ENCODE data around the gene ALG3.

Gene ALG3

DNA sequence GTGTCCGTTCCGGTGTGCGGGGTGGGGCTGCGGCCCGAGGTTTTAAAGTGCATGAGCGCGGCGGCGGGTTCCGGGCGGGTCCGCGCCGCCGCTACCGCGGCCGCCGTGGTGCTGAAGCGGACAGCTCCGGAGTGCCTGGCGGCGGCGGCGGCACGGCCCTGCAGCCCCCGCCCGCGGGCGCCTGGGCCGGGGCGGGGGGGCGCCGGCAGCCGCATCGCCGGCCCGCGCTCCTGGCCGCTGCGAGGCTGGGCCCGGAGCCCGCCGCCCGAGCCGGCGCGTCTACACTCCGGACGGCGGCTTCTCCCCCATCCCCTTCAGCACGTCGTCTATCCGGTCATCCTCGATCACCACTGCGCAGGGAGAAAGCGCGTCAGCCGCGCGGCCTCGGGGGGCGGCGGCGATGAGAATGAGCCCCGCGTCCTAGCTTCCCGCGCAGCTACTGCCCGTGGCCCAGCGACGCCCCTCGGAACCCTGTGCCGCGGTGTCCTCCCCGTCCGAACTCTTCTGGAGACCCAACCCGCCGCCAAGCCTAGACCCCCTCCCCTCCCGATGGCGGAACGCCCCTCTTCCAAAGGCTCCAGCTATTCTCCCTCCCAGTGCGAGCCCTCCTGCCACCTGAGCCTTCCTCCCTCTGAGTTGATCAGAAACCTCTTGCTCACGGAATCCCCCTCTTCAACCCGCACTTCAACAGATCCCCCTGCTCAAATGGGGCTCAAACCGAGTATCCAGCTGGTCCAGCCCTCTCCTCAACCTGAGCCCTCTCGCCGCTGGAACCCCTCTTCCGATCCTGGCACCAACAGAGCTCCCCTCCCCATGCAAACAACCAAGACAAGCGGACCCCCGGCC, 11.3 kb upstream of the ALG3 start:
- peak; percentile 55 for DNase-seq

DNA sequence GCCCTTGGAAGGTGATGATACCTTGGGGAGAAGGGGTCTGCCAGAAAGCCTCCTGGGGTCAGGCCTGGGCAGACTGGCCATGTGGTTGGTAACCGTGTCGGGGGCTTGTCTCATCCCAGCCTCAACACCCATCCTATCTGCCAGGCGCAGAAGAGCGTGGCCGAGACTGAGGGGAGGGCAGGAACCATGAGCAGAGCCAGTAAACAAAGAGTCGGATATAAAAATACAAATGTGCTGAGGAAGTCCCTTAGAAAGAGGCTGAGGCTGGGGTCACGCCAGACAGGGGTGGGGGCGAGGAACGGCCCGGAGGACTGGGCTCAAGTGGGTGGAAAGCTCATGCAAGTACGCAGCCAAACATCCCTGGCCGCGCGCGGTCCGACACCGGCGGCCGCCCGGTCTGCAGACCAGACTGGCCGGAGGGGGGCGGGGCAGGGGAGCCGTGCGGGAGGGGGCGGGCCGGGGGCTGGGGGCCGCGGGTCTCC, 10.7 kb upstream of the ALG3 start:
- no peak for DNase-seq

DNA sequence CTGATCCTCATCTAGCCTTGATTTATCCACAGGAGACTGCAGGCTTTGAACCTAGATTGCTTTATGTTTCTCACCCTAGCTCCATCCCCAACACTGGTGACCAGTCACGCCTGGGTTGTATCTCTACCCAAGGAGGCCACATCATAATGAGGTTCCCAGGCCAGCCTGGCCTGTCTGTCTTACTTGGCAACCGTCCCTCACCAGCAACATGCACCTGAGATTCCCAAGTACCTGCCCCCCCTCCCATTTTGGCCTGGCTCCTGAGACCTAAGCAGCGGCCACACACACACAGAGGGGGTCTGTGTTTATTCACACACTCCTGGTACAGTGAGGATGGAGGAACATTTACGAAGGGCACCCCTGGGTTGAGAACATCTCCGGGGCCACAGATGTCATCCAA, 10.2 kb upstream of the ALG3 start:
- no peak for DNase-seq

DNA sequence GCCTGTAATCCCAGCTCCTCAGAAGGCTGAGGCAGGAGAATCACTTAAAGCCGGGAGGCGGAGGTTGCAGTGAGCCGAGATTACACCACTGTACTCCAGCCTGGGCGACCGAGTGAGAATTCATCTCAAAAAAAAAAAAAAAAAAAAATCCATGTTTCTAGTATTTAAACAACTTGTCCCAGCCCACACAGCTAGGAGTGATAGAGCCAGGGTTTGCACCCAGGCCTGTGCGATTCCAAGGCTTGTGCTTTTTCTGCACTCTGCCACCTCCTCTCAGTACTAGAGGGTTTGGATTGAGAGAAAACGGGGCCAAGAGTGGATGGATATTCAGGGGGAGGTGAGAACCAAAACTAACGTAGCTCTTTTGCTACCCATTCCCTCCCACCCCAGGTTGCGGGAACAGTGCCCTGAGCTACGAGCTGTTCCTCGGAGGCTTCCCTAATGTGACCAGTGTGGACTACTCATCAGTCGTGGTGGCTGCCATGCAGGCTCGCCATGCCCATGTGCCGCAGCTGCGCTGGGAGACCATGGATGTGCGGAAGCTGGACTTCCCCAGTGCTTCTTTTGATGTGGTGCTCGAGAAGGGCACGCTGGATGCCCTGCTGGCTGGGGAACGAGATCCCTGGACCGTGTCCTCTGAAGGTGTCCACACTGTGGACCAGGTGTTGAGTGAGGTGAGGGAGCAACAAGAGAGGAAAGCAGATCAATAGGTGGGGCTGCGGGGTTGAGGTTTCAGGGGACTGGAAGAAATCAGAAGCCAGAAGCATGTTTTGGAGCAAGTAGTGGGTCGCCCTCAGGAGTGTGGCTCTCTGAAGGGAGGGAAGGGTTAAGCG, 8.5 kb upstream of the ALG3 start:
- DNase-seq, result no peak

DNA sequence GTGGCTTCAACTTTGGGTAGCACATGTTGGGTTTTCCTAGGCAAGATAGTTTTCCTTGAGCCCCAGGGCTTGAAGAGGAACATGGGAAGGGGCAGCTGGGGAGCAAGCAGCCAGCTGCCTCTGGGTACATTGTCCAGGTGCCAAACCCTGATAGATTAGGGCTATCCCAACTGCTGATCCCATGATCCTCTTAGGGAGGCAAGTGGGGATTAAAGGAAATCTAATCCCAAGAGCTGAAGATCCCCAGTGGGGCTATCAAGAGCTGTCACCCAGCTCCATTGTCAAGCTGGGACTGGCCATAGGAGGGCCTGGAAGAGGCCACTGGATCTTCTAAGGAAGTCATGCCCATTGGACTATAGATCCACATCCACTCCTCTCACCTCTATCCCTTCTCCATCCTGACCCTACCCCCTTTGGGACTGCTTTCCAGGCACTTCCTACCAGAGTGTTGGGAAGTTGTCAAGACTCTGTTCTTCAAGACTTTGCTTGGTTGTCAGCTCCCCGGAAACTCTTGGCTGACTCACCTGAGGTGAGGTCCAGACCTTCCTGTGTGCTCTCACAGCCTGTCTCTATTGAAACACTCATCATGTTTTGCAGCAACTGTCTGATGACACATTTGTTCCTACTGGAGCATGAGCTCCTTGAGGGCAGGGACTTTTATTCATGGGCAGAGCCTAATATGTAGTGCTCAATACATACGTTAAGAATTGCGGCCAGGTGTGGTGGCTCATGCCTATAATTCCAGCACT, 6.7 kb upstream of the ALG3 start:
- peak; percentile 47 for DNase-seq

DNA sequence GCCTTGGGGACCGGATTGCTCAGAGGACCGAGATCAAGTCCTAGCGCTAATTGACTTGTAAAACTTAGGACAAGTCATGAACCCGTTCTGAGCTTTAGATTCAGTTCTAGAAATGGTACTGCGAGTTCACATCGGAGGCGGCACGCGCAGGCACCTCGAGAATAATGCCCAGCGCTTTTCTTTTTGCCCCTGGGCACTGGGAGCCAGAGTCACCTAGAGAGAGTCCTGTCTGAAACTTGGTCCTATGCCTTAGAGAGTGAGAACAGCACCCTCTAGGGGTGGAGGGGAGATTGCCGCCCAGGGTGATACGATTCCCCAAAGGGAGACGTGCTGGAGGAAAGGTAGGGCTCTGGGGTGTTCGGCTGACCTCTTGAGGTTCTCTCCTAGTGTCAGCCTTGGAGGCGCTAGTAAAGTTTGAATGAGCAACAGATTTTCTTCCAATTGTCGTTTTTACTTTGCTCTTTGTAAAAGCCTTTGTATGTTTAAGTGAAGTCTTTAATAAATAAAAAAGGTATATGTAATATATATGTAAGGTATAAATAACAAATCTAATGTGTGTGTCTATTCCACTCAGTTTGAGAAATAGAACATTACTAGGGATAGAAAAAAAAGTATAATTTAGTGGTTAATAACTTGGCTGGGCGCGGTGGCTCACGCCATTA, 1.5 kb upstream of the ALG3 start:
- peak; percentile 95 for DNase-seq

DNA sequence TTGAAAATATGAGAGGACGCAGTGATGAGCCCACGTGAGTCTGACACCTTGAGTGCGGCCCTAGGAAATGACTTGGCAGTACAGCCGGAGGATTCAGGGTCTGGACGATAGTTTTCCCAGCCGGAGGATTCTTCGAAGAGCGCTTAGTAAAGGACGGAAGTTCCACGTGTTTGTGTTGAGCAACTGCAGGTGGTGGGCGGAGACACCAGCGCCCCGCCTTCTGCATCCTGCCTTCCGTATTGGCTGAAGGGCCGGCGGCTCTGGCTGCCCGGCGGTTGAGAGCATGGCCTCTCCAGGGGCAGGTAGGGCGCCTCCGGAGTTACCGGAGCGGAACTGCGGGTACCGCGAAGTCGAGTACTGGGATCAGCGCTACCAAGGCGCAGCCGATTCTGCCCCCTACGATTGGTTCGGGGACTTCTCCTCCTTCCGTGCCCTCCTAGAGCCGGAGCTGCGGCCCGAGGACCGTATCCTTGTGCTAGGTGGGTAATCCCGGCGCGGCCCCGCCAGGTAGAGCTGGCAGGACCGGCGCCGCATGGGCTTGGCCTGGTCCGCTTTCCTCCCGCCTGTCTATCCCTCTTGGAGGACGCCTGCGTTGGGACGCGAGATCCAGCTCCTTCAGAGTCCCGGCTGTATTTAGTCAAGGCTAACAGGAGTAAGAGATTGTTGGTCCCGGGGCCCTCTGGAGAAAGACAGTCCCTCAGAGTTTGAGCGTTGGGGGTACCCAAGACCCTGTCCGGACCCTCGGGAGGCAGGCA, 827 bp upstream of the ALG3 start, which contains the start of gene EEF1AKMT4:
EEF1AKMT4 (plus strand) TSS at position 261 of the 755 bp plus-strand sequence; CDS start at position 284, 23 bp downstream.
- DNase-seq, result peak; percentile 98

DNA sequence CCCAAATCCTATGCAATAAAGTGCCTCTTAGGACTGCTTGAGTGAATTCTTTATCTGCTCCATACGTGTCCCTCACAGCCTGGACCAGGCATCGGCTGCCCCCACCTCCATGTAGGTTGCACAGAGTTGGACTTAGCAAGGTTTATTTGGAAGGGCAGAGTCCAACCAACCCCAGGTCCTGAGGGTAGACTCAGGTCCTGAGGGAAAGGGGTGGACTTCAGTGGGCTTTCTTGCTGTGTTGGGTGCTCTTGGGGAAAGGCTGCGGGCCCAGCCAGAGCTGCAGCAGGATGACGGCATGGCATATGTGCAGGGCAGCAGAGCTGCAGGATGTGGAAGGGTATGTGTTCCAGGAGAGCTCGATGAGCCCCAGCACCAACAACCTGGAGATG, 6.5 kb downstream of the ALG3 start:
- no peak for DNase-seq

DNA sequence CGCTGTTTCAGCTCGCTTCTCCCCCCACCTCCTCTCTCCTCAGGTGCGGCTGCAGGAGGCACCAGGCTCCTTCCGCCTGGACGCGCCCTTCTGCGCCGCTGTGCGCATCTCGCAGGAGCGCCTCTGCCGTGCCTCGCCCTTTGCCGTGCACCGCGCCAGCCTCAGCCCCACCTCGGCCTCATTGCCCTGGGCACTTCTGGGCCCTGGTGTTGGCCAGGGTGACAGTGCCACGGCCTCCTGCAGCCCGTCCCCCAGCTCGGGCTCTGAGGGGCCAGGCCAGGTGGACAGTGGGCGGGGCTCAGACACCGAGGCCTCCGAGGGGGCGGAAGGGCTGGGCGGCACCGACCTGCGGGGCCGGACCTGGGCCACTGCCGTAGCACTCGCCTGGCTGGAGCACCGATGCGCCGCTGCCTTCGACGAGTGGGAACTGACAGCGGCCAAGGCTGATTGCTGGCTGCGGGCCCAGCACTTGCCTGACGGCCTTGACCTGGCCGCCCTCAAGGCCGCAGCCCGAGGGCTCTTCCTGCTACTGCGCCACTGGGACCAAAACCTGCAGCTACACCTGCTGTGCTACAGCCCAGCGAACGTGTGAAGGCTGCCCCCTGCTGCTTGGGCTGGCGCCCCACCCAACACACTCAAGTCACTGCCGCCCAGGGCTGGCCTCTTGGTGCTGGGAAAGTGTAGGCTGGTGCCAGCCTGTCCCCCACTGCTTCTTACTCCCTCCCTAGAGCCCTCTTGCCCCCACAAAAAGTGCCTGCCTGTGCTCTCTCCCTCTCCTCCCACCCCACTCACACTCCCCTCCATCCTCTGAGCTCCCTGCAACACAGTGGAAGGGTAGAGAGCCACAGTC, 7.1 kb downstream of the ALG3 start:
- no peak for DNase-seq

DNA sequence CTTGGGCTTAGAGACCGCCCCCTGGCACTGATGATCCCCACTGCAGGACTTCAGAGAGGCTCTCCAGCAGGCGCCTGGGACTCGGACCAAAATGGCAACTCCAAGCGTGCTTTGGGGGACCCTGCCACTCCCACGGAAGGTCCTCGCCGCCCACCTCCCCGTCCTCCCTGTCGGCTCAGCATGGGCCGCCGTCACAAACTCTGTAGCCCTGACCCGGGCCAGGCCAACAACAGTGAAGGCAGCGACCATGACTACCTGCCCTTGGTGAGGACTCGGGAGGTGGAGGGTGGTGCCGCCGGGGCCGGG, 7.7 kb downstream of the ALG3 start:
- no peak for DNase-seq

DNA sequence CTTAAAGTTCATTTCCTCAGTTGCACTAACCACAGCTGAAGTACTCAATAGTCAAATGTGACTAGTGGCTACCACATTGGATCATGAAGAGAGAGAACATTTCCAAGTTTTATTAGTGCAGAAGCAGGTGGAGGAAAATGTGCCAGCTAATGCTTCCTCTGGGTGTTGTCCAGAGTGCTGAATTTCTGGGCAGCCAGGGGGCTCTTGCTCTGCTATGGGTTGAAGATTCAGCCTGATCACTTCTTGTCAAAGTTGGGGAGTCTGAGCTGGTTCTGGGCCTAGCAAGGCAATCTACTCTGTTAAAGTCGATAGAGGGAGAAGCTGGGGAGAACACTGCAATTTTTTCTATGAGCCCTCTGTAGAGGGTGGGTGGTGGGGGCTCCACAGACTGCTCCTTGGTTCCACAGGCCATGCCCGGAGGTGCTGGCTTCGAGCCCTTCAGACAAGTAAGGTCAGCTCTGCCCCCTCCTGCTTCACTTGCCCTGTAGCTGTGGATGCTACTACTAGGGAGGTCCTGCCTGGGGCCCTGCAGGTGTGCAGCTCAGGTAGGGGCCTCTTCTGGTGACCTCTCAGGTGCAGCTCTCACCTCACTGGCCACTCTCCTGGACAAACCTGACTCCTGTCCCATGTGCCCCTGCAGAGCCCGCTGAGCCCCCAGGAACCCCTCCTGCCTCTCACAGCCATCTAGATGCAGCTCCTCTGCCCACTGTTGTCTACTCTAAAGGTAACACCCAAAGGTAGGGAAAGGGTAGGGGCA, 8.2 kb downstream of the ALG3 start:
- DNase-seq, result no peak

DNA sequence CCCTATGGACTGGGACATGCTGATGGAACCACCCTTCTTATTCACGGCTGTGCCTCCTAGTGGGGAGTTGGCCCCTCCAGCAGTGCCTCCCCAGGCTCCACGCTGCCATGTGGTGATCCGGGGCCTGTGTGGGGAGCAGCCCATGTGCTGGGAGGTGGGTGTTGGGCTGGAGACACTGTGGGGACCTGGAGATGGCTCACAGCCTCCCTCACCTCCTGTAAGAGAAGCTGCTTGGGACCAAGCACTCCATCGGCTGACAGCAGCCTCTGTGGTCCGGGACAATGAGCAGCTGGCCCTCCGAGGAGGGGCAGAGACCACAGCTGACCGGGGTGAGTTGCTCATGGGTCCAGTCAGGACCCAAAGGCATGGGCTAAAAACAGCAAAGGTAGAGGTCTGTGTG, 9.1 kb downstream of the ALG3 start:
- no peak for DNase-seq

DNA sequence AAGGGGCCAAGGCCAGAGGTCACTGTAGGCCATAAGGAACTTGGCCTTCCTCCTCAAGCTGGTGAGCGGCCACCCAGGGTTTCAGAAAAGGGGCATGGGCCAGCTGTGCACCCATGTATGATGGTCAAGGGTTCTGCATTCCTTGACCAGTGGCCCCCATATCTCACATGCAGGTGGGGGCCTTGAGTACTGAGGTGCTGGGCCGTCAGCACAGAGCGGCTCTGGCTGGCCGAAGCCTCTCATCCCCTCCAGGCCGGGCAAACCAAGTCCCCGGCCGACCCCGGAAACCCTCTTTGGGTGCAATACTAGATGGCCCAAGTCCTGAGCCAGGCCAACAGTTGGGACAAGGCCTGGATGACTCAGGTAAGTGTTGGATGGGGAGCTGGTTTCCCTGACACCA, 9.5 kb downstream of the ALG3 start:
- DNase-seq, result no peak

DNA sequence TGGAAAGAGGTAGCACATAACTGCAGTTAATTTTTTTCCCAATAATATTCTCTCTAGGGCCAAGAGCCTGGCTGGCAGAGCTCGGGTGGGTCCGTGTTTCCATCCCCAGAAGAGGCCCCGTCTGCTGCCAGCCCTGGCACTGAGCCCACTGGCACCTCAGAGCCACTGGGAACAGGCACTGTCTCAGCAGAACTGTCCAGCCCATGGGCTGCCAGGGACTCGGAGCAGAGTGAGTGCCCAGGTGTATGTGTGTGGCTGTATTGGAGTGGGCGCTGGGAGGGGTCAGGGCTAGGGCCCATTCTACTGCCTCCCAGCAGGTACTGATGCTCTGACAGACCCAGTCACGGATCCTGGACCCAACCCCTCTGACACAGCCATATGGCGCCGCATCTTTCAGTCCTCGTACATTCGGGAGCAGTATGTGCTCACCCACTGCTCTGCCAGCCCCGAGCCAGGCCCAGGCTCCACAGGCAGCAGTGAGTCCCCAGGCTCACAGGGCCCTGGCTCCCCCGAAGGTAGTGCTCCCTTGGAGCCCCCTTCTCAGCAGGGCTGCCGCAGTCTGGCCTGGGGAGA, 10.4 kb downstream of the ALG3 start:
- no peak for DNase-seq

DNA sequence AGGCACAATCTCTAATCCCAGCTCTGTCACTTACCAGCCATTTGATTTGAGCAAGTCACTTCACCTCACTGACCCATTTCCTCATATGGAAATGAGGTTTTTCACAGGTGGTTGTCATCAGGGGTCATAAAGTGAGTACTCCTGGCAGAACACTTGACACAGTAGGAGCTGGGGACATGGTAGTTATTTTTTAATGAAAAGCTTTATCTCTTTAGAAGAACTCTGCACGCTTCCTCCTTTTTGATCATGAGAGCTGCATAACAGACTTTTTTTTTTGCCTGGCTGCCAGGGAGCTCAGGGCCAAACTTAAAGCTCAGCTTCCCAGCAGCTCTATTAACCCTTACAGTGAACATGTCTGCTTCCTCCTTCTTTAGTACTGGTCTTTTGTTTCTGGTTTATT, 11.0 kb downstream of the ALG3 start:
- DNase-seq, result no peak

DNA sequence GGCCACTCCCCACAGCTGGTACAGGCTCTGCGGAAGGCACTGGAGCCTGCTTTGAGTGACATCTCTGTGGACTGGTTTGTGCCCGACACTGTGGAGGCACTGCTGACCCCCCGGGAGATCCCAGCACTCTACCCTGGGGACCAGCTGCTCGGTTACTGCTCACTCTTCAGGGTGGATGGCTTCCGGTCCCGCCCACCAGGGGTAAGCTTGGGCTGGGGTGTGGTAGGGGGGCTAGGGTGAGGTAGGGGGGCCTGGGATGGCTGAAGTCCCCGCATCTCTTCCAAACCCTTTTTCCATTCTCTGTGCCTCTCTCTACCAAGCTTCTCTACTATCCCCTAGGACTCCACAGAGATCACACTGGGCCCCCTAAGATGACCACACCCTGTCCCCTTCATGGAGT, 11.6 kb downstream of the ALG3 start:
- no peak for DNase-seq

DNA sequence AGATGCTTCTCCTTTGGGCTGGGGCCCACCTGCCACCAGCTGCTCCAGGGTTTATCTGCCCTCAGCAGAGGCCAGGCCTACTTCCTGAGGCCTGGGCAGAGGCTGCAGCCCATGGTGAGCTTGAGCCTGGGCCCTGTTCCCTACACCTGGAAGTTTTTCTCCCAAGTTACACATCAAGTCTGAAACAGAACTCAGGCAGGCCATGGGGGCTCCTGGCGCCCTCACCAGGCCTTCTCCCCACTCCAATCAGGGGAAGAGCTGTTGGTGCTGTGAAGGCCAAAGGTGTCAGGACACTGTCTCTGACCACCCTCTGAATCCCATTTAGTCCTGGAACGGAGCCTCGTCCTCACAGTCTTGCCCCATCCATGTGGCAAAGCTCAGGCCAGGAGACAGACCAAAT, 12.1 kb downstream of the ALG3 start:
- no peak for DNase-seq

DNA sequence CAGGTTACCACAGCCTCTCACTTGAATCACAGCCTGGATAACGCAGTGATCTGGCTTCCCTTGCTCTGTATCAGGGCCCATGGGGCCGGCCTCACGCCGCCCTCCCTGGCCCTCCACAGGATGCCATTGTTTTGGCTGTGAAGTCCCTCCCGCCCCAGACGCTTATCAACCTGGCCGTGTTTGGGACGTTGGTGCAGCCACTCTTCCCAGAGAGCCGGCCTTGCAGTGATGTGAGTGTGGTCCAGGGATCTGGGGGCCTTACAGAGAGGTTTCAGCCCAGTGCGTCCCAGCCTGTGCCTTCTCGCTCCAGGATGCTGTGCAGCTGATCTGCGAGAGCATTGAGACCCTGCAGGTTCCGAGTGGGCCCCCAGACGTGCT, 12.7 kb downstream of the ALG3 start:
- DNase-seq, result no peak

DNA sequence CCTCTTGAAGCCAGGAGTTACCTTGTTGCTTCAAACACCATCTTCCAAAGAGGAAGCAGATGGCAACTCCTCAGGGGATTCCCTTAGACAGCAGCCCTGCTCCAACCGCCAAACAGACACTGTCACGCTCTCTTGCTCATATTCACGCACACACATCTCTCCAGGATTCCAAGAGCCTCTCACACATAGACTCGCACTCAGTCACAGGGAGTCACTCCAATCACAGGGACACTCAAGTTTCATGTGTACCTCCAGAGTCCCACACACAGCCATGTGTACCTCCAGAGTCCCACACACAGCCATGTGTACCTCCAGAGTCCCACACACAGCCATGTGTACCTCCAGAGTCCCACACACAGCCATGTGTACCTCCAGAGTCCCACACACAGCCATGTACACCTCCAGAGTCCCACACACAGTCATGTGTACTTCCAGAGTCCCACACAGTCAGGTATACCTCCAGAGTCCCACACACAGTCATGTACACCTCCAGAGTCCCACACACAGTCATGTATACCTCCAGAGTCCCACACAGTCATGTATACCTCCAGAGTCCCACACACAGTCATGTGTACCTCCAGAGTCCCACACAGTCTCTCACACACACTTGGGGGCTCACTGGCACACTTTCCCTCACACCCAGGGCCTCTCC, 13.3 kb downstream of the ALG3 start:
- DNase-seq, result no peak
